Osteocyte (in vitro differentiated cells): ENCODE results near the gene ANKRD28. TPM values are rescaled to one million over a fixed set of nuclear protein-coding genes. Genes with fewer than 3 reads are reported as not detected.

Experiments used
- DNase-seq: peaks from one replicate; pipeline ENCODE4 v3.0.0; 2021; ENCODE audit warnings: mixed read lengths; ENCODE audit not compliant: unreplicated experiment; ENCODE audit errors: extremely low spot score
- H3K27ac Mint-ChIP-seq: one replicate; pipeline ENCODE4 v1.8.0; 2021; ENCODE audit warnings: mild to moderate bottlenecking, mixed read lengths; ENCODE audit not compliant: unreplicated experiment
- H3K27me3 Mint-ChIP-seq: one replicate; pipeline ENCODE4 v1.8.0; 2021; ENCODE audit warnings: mixed read lengths; ENCODE audit not compliant: unreplicated experiment
- H3K36me3 Mint-ChIP-seq: one replicate; pipeline ENCODE4 v1.8.0; 2021; ENCODE audit warnings: mixed read lengths; ENCODE audit not compliant: unreplicated experiment
- H3K4me1 Mint-ChIP-seq: one replicate; pipeline ENCODE4 v1.8.0; 2021; ENCODE audit warnings: mixed read lengths; ENCODE audit not compliant: unreplicated experiment
- H3K4me3 Mint-ChIP-seq: one replicate; pipeline ENCODE4 v1.8.0; 2021; ENCODE audit warnings: mild to moderate bottlenecking, moderate library complexity, mixed read lengths; ENCODE audit not compliant: unreplicated experiment
- H3K9me3 Mint-ChIP-seq: one replicate; pipeline ENCODE4 v1.8.0; 2021; ENCODE audit warnings: mixed read lengths; ENCODE audit not compliant: unreplicated experiment
- CTCF ChIP-seq: fragments of 200-600 bp; sonication (generic); IDR thresholded peaks from 2 replicates; pipeline ENCODE4 v1.5.0; 2021; ENCODE audit warnings: antibody characterized with exemption, mild to moderate bottlenecking, moderate library complexity
- total RNA-seq: library from RNA; stranded (reverse); gene quantifications from 2 replicates; pipeline ENCODE4 v1.2.1, GENCODE V29; 2021

ANKRD28 gene
- total RNA-seq, 1 donor from 2014 or later: 151 TPM

GRCh38 chr3:15645246-15645645 is 152.5 kb downstream of the ANKRD28 start:
- no peak for TF ChIP-seq CTCF
- H3K27me3 Mint-ChIP-seq: no peaks in the 10 kb centered on the region
- peaks cover 7% of the 10 kb centered on the region for H3K36me3 Mint-ChIP-seq
- H3K9me3 Mint-ChIP-seq: peaks cover 4% of the 10 kb centered on the region
- peak overlapping the region; percentile 97 for H3K27ac Mint-ChIP-seq
- no peak for DNase-seq
- H3K4me3 Mint-ChIP-seq: no peak overlapping the region
- H3K4me1 Mint-ChIP-seq: peaks cover 66% of the 10 kb centered on the region

GRCh38 chr3:15638891-15639262 is 158.9 kb downstream of the ANKRD28 start:
- Mint-ChIP-seq H3K9me3 (no peaks in the 10 kb centered on the region), H3K36me3 (peaks cover 7% of the 10 kb centered on the region), H3K4me3 (no peak overlapping the region), H3K4me1 (peaks cover 77% of the 10 kb centered on the region), H3K27me3 (no peaks in the 10 kb centered on the region), H3K27ac (peak overlapping the region; percentile 63)
- no peak for DNase-seq
- no peak for TF ChIP-seq CTCF

- Mint-ChIP-seq H3K27me3 (no peaks in the 10 kb centered on the region), H3K9me3 (no peaks in the 10 kb centered on the region), H3K27ac (peak overlapping the region; percentile 96), H3K36me3 (peaks cover 7% of the 10 kb centered on the region), H3K4me1 (peaks cover 83% of the 10 kb centered on the region), H3K4me3 (no peak overlapping the region)
- no peak for DNase-seq
- no peak for TF ChIP-seq CTCF
Observed at GRCh38 chr3:15638193-15638890, 159.4 kb downstream of the ANKRD28 start.

GRCh38 chr3:15637131-15637951 is 160.4 kb downstream of the ANKRD28 start:
- no peak overlapping the region for H3K4me3 Mint-ChIP-seq
- H3K27ac Mint-ChIP-seq: peak overlapping the region; percentile 96

More at GRCh38 chr3:15637131-15637951, 160.4 kb downstream of the ANKRD28 start:
- DNase-seq: no peak
- no peak for TF ChIP-seq CTCF
- H3K9me3 Mint-ChIP-seq: no peaks in the 10 kb centered on the region
- H3K27me3 Mint-ChIP-seq: no peaks in the 10 kb centered on the region
- peaks cover 91% of the 10 kb centered on the region for H3K4me1 Mint-ChIP-seq
- H3K36me3 Mint-ChIP-seq: peaks cover 6% of the 10 kb centered on the region
